Natural killer cell (primary cell): Measurements from ENCODE around the gene TMEM109. TPM values are rescaled to one million over a fixed set of nuclear protein-coding genes. Genes with fewer than 3 reads are reported as not detected.

ENCODE experiments used
- ATAC-seq, 3 donors: fragments of 150-1000 bp in 2 of 3; fragments of 200-7000 bp in 1 of 3; cut with Tn5 transposase; 1 replicate in 1 of 3; 2 replicates in 2 of 3; pipeline ENCODE4 v1.10.0; 2021; ENCODE audit warnings: mild to moderate bottlenecking in 2 of 3, moderate library complexity in 2 of 3
- DNase-seq, 2 donors: peaks; one replicate each; pipeline versions ENCODE4 v3.0.0 to v3.0.0-alpha.2; 2013 to 2021; ENCODE audit warnings: mixed read lengths in 1 of 2
- H3K27ac ChIP-seq: one replicate; pipeline ENCODE4 v1.5.1; 2013; ENCODE audit warnings: mild to moderate bottlenecking, low read length
- H3K27me3 ChIP-seq: one replicate; pipeline ENCODE4 v1.6.1; 2013; ENCODE audit warnings: low read length; ENCODE audit not compliant: control insufficient read depth, insufficient read depth
- H3K36me3 ChIP-seq: one replicate; pipeline ENCODE4 v1.6.1; 2013; ENCODE audit warnings: low read length; ENCODE audit not compliant: control insufficient read depth, insufficient read depth
- H3K4me1 ChIP-seq: one replicate; pipeline ENCODE4 v1.6.1; 2013; ENCODE audit warnings: low read length; ENCODE audit not compliant: control insufficient read depth, insufficient read depth
- H3K4me3 ChIP-seq: one replicate; pipeline ENCODE4 v1.5.1; 2013; ENCODE audit warnings: low read length
- H3K9me3 ChIP-seq: one replicate; pipeline ENCODE4 v1.6.1; 2013; ENCODE audit warnings: low read length; ENCODE audit not compliant: control insufficient read depth, insufficient read depth
- H3K27ac Mint-ChIP-seq, 2 donors: one replicate each; pipeline ENCODE4 v1.8.0; 2022; ENCODE audit warnings: mild to moderate bottlenecking in 2 of 2, mixed read lengths in 2 of 2, moderate library complexity in 1 of 2
- H3K27me3 Mint-ChIP-seq, 2 donors: one replicate each; pipeline ENCODE4 v1.8.0; 2022; ENCODE audit warnings: low read depth in 2 of 2, mixed read lengths in 2 of 2
- H3K36me3 Mint-ChIP-seq: one replicate; pipeline ENCODE4 v1.8.0; 2022; ENCODE audit warnings: mixed read lengths
- H3K4me1 Mint-ChIP-seq, 2 donors: one replicate each; pipeline ENCODE4 v1.8.0; 2022; ENCODE audit warnings: mixed read lengths in 2 of 2
- H3K4me3 Mint-ChIP-seq: one replicate; pipeline ENCODE4 v1.8.0; 2022; ENCODE audit warnings: mild to moderate bottlenecking, moderate library complexity, mixed read lengths
- H3K9me3 Mint-ChIP-seq, 2 donors: one replicate each; pipeline ENCODE4 v1.8.0; 2022; ENCODE audit warnings: mixed read lengths in 2 of 2
- whole genome bisulfite sequencing: methylation state at CpG from one replicate; pipeline ENCODE4 v1.1.7; 2013; ENCODE audit warnings: missing lambda C conversion rate; ENCODE audit not compliant: insufficient coverage; 5-methylcytosine and 5-hydroxymethylcytosine counted together
- intact Hi-C: fragments of 100-400 bp; cut with micrococcal nuclease; formaldehyde crosslinking; loops from one replicate; pipeline ENCODE4 v1.14.2; 2022
- total RNA-seq, 4 donors: library from RNA; stranded (reverse); fragments of 120-200 nt in 1 of 4; gene quantifications; one replicate each; pipeline versions ENCODE4 v1.2.3 to v1.2.4, GENCODE V29; 2013 to 2022
- TF ChIP-seq, protein P1 (sequence below): fragments of 200-600 bp; IDR thresholded peaks from one replicate; pipeline ENCODE4 v1.8.0; 2022; ENCODE audit warnings: antibody characterized with exemption

Gene TMEM109
- total RNA-seq, 3 donors from 2014 or later (not counting 1 experiment from before 2014, with no cell fraction given): 89.3 to 102 (median 96.8) TPM

DNA sequence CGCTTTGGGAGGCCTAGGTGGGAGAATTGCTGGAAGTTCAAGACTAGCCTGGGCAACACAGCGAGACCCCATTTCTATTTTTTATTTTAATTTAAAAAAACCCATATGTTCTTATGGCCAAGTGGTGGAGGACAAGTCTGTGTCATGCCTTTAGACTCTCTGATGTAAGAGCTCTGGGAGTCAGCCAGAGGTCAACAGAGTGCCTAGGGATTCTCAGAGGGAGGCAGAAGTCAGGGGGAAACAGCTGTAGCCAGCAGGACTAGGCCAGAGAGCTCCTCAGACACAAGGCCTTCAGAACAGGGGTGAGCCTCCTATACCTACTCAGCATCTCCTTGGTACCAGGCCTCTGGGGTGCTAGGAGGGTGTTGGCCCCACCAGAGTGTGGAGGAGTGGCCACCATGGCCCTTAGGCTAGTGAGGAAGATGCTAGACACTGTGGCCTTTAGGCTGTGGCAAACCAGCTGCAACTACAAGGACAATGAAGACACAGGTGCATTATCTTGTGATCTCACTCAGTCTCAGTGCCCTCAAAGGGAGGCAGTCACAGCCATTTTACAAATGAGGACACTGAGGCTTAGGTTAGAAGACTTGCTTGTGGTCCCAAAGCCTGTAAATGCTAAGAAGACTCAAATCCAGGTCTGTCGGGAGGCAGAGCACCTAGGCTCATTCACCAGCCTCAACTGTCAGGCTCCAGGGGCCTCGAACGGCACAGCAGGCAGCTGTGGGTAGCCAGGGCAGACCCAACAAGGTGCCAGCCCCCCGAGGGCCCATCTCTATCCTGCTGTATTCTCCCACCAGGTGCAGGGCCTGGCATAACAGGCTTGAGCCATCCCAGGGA, 41.6 kb upstream of the TMEM109 start:
- Mint-ChIP-seq H3K36me3 (no peaks in the 10 kb centered on the region), H3K9me3 (no peaks in the 10 kb centered on the region), H3K27ac (no peak overlapping the region), H3K4me1 (peaks cover 0 to 4% of the 10 kb centered on the region in 2 donors), H3K27me3 (peaks cover 0 to 4% of the 10 kb centered on the region in 2 donors), H3K4me3 (no peak overlapping the region)
- peaks cover 9% of the 10 kb centered on the region for H3K4me1 ChIP-seq
- no peaks in the 10 kb centered on the region for H3K36me3 ChIP-seq
- ATAC-seq (no peak), DNase-seq (no peak)
- H3K4me3 ChIP-seq: no peak overlapping the region
- intact Hi-C loops: no loop called here
- H3K9me3 ChIP-seq: no peaks in the 10 kb centered on the region
- TF ChIP-seq, protein P1, sequence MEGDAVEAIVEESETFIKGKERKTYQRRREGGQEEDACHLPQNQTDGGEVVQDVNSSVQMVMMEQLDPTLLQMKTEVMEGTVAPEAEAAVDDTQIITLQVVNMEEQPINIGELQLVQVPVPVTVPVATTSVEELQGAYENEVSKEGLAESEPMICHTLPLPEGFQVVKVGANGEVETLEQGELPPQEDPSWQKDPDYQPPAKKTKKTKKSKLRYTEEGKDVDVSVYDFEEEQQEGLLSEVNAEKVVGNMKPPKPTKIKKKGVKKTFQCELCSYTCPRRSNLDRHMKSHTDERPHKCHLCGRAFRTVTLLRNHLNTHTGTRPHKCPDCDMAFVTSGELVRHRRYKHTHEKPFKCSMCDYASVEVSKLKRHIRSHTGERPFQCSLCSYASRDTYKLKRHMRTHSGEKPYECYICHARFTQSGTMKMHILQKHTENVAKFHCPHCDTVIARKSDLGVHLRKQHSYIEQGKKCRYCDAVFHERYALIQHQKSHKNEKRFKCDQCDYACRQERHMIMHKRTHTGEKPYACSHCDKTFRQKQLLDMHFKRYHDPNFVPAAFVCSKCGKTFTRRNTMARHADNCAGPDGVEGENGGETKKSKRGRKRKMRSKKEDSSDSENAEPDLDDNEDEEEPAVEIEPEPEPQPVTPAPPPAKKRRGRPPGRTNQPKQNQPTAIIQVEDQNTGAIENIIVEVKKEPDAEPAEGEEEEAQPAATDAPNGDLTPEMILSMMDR: no peak
- no peaks in the 10 kb centered on the region for H3K27me3 ChIP-seq
- H3K27ac ChIP-seq: no peak overlapping the region
- 88% methylated on average over 5 of the region's 6 CpGs for WGBS

DNA sequence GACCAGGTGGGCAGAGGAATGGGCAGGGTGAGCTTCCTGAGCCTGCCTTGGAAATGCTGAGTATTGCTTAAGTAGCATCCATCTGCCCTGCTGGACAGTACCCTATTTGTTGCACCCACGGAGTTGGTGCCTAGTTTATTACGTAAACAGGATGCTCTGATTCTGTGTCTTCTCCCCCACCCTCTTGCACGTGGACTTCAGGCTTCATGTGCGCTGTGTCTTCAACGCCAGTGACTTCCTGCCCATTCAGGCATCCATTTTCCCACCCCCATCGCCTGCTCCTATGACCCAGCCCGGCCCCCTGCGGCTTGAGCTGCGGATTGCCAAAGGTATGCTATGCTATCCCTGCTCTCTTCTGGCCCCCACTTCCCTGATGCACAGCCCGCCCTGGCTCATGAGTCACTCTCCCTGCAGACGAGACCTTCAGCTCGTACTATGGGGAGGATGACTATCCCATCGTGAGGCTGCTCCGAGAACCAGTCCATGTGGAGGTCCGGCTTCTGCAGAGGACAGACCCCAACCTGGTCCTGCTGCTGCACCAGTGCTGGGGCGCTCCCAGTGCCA, 40.9 kb upstream of the TMEM109 start:
- peaks cover 5% of the 10 kb centered on the region for H3K36me3 Mint-ChIP-seq
- ATAC-seq (no peak), DNase-seq (peak in 1 of 2 donors; percentile 32)
- no peaks in the 10 kb centered on the region for H3K9me3 Mint-ChIP-seq
- TF ChIP-seq, protein P1: no peak
- no peak overlapping the region for H3K4me3 ChIP-seq
- no peaks in the 10 kb centered on the region for H3K27me3 ChIP-seq
- peaks cover 0 to 4% of the 10 kb centered on the region in 2 donors for H3K27me3 Mint-ChIP-seq
- H3K4me1 ChIP-seq: peaks cover 9% of the 10 kb centered on the region
- WGBS: 78% methylated on average over 16 of the region's 16 CpGs
- no peak overlapping the region for H3K4me3 Mint-ChIP-seq
- peaks cover 0 to 4% of the 10 kb centered on the region in 2 donors for H3K4me1 Mint-ChIP-seq
- no peaks in the 10 kb centered on the region for H3K36me3 ChIP-seq
- intact Hi-C loops: no loop called here
- no peaks in the 10 kb centered on the region for H3K9me3 ChIP-seq
- no peak overlapping the region for H3K27ac ChIP-seq
- no peak overlapping the region for H3K27ac Mint-ChIP-seq

DNA sequence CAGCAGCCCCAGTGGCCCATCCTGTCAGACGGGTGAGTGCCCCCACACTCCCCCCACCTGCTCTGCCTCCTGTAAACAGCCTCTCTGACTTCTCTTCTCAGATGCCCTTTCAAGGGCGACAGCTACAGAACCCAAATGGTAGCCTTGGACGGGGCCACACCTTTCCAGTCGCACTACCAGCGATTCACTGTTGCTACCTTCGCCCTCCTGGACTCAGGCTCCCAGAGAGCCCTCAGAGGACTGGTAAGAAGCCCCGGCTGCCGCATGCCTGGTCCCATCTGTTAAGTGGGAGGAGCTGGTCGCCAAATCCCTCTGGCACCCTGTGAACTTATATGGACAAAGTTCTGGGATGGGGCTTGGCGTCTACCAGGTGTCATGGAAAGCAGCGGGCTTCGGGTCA, 40.4 kb upstream of the TMEM109 start:
- H3K36me3 ChIP-seq: peaks cover 2% of the 10 kb centered on the region
- DNase-seq: no peak
- H3K9me3 ChIP-seq: no peaks in the 10 kb centered on the region
- H3K4me1 ChIP-seq: peaks cover 9% of the 10 kb centered on the region
- WGBS: 93% methylated on average over 12 of the region's 12 CpGs
- Mint-ChIP-seq H3K9me3 (no peaks in the 10 kb centered on the region), H3K4me3 (no peak overlapping the region), H3K36me3 (peaks cover 5% of the 10 kb centered on the region), H3K4me1 (peaks cover 0 to 4% of the 10 kb centered on the region in 2 donors), H3K27ac (no peak overlapping the region), H3K27me3 (peaks cover 0 to 4% of the 10 kb centered on the region in 2 donors)
- intact Hi-C loops: no loop called here
- TF ChIP-seq, protein P1: no peak
- no peak overlapping the region for H3K27ac ChIP-seq
- no peak for ATAC-seq
- H3K27me3 ChIP-seq: no peaks in the 10 kb centered on the region
- no peak overlapping the region for H3K4me3 ChIP-seq
